Stomach (tissue), 4 donors: ENCODE data around the gene PSMD13.
"Not testable (repeated sequence)": the region's sequence is repeated elsewhere in the genome, so short reads cannot be mapped to it uniquely, and the experiment has no call there.

Source experiments
- CTCF ChIP-seq, 7 experiments: fragments of 450-650 bp in 4 of 7; fragments of 200-600 bp in 3 of 7; sonication (generic) in 3 of 7; IDR thresholded peaks; one replicate each; pipeline ENCODE4 v1.5.1; 2016 to 2019; ENCODE audit warnings: antibody characterized with exemption in 7 of 7, control low read depth in 2 of 7, mild to moderate bottlenecking in 1 of 7
- POLR2A ChIP-seq, 4 donors: fragments of 450-650 bp; IDR thresholded peaks; one replicate each; pipeline ENCODE4 v1.6.1; 2016; ENCODE audit warnings: antibody characterized with exemption in 4 of 4, control low read depth in 2 of 4, mild to moderate bottlenecking in 1 of 4, moderate library complexity in 1 of 4

- TF ChIP-seq POLR2A, CTCF (IDR thresholded peaks at IDR 0.05): not testable (repeated sequence)
Observed at GRCh38 chr11:190546-190945, 46.2 kb upstream of the PSMD13 start.
